ENCODE data around the gene MAMDC2. TPM values are rescaled to one million over a fixed set of nuclear protein-coding genes. Genes with fewer than 3 reads are reported as not detected.

Gene MAMDC2
- total RNA-seq, 1 experiment from 2014 or later = 4.6 TPM

DNA sequence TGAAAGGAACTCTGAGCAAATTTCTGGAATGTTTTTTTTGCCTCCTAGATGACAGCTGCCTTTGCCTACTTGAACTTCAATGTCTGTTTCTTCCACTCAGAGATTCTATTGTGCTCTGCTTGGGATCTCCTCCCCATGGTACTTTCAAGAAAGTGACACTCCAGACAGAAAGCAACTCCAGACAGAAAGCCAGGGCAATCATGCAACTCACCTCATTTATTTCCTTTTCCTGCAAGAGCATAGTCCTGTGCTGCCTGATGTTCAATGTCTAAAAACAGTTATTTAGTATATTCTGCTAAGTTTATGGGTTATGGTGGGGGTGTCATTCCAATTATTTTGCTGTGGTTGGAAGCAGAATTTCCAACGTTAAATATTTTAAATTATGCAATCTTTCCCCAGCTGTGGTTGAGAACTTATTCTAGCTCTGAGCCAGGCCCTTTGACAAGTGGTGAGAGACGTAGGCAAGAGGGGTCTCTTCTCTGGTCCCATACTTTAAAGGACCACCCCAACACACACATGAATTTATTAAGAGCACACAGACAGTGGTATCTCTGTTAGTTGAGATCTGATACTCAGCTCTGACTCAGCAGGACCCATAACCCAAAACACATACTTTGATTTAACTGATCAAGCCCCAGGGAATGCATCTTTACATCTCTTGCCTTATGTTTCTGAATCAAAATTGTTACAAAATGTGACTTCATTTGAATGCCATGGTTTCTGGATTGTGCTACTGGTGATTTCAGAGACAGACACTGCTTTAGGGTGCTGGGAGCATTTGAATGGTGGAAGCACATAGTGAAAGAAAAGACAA lies 39.5 kb upstream of the MAMDC2 start:
- no CpG with 5 or more reads among the region's 2 CpGs for WGBS (ENCODE audit: extremely low coverage, insufficient read length, low lambda C conversion rate)
- peaks cover 11 to 18% of the 10 kb centered on the region in 2 experiments for H3K4me1 Mint-ChIP-seq
- H3K27ac Mint-ChIP-seq = no peak overlapping the region

More for the DNA sequence above, 39.5 kb upstream of the MAMDC2 start:
- Histone ChIP-seq H4K91ac (ENCODE audit: insufficient read length, low read depth, low read length) (no peak overlapping the region), H3K23ac (ENCODE audit: insufficient read length, low read depth, low read length) (no peak overlapping the region), H3K27ac (ENCODE audit: insufficient read length, low read depth, low read length) (no peak overlapping the region), H4K8ac (replicated peaks; ENCODE audit: insufficient read length, low read depth, low read length) (no peak overlapping the region), H2BK120ac (ENCODE audit: low read depth, low read length, poor library complexity, severe bottlenecking) (no peak overlapping the region), H4K20me1 (ENCODE audit: control insufficient read depth, insufficient read depth, insufficient read length) (no peaks in the 10 kb centered on the region), H3K9me3 (ENCODE audit: control insufficient read depth, low read depth, low read length) (no peaks in the 10 kb centered on the region), H3K79me1 (ENCODE audit: insufficient read depth, low read depth, low read length, poor library complexity, severe bottlenecking) (no peaks in the 10 kb centered on the region), H3K27me3 (ENCODE audit: insufficient read depth, low read length) (no peaks in the 10 kb centered on the region), H3K9ac (ENCODE audit: extremely low read depth, insufficient read length, low read length) (no peak overlapping the region), H2BK15ac (ENCODE audit: low read depth, low read length) (no peak overlapping the region), H2BK5ac (ENCODE audit: insufficient read length, low read length) (no peak overlapping the region), H3K4ac (ENCODE audit: low read depth, low read length) (no peak overlapping the region), H3K18ac (ENCODE audit: insufficient read length, low read depth, low read length) (no peak overlapping the region), H2AFZ (ENCODE audit: low read length) (no peak overlapping the region), H3K4me1 (ENCODE audit: insufficient read depth, low read length) (peaks cover 8% of the 10 kb centered on the region; the same call in 1 of the 2 replicates), H2BK12ac (ENCODE audit: insufficient read length, low read depth, low read length) (no peak overlapping the region), H2BK20ac (ENCODE audit: low read depth, low read length, poor library complexity, severe bottlenecking) (no peak overlapping the region), H3K4me2 (ENCODE audit: insufficient read depth, insufficient read length, low read length) (no peak overlapping the region), H4K5ac (ENCODE audit: insufficient read length, low read depth, low read length) (no peak overlapping the region), H3K23me2 (ENCODE audit: insufficient read length, low read depth, low read length, poor library complexity, severe bottlenecking) (no peaks in the 10 kb centered on the region), H3K14ac (ENCODE audit: insufficient read depth, low read length) (no peak overlapping the region), H3K79me2 (ENCODE audit: insufficient read depth, low read length) (no peaks in the 10 kb centered on the region), H2AK5ac (ENCODE audit: insufficient read length, low read length) (no peak overlapping the region), H3K56ac (ENCODE audit: insufficient read length, low read depth, low read length) (no peak overlapping the region), H3T11ph (ENCODE audit: low read length) (no peak overlapping the region)
- DNase-seq = no peak
- Mint-ChIP-seq H3K9me3 (peaks cover 0 to 5% of the 10 kb centered on the region in 2 experiments; a peak in 2 of 5 replicates), H3K4me3 (no peak overlapping the region), H3K27me3 (ENCODE audit: low read depth) (no peaks in the 10 kb centered on the region), H3K36me3 (ENCODE audit: insufficient read depth in 1 of 3, low read depth in 3 of 3) (peaks cover 0 to 7% (median 0%) of the 10 kb centered on the region in 3 experiments; a peak in 2 of 7 replicates)
- TF ChIP-seq CTCF (conservative IDR thresholded peaks at IDR 0.05) = no peak
